Panc1 (cell line): ENCODE results near the gene IGFL4. TPM values are rescaled to one million over a fixed set of nuclear protein-coding genes. Genes with fewer than 3 reads are reported as not detected.

ENCODE experiments used
- ATAC-seq: fragments of 200-7000 bp; cut with Tn5 transposase; 2 replicates; pipeline ENCODE4 v1.9.1; 2020; ENCODE audit warnings: mild to moderate bottlenecking, moderate library complexity
- BruUV-seq: library from RNA; stranded (reverse); fragments of 400-500 nt; replicated peaks from 2 replicates; lab custom pipeline; 2021; lab: Mats Ljungman, UMichigan
- CTCF ChIA-PET: fragments of 300-600 bp; sonication (Branson Sonifier 250); formaldehyde crosslinking; loops from one replicate; lab custom pipeline; 2022; ENCODE audit warnings: antibody characterized with exemption; lab: Charles Lee
- POLR2A ChIA-PET: fragments of 300-600 bp; sonication (Branson Sonifier 250); formaldehyde crosslinking; loops from one replicate; lab custom pipeline; 2022; ENCODE audit warnings: antibody characterized with exemption; lab: Charles Lee
- DNase-seq: peaks from one replicate; pipeline ENCODE4 v3.0.0-alpha.2; 2010; ENCODE audit warnings: low read depth, low spot score
- H3K27ac ChIP-seq: 2 replicates; pipeline ENCODE4 v1.5.1; 2011; ENCODE audit warnings: mild to moderate bottlenecking, low read length, inconsistent platforms
- H3K27me3 ChIP-seq: fragments of 200-500 bp; sonication (Bioruptor generic); 2 replicates; pipeline ENCODE4 v1.6.0; 2014; ENCODE audit warnings: low read length, inconsistent platforms; ENCODE audit not compliant: control insufficient read depth, insufficient read depth
- H3K36me3 ChIP-seq: fragments of 200-500 bp; sonication (Bioruptor generic); 2 replicates; pipeline ENCODE4 v1.5.1; 2014; ENCODE audit warnings: inconsistent platforms, mild to moderate bottlenecking, low read length, moderate library complexity; ENCODE audit not compliant: control insufficient read depth, insufficient read depth
- H3K4me1 ChIP-seq: 2 replicates; pipeline ENCODE4 v1.5.1; 2011; ENCODE audit warnings: inconsistent platforms, mild to moderate bottlenecking, low read length, moderate library complexity; ENCODE audit not compliant: control insufficient read depth, insufficient read depth
- H3K4me3 ChIP-seq, 2 experiments: 2 replicates each; pipeline ENCODE4 v1.5.1; 2011 to 2012; ENCODE audit warnings: low read depth in 2 of 2, low read length in 2 of 2, mild to moderate bottlenecking in 2 of 2, inconsistent platforms in 1 of 2, moderate library complexity in 1 of 2
- H3K9me3 ChIP-seq: fragments of 200-500 bp; sonication (Bioruptor generic); 2 replicates; pipeline ENCODE4 v1.5.1; 2014; ENCODE audit warnings: low read depth, mild to moderate bottlenecking, inconsistent platforms, low read length, moderate library complexity; ENCODE audit not compliant: control insufficient read depth, insufficient read depth
- POLR2AphosphoS5 ChIP-seq: IDR thresholded peaks from 2 replicates; pipeline ENCODE4 v1.6.1; 2012; ENCODE audit warnings: mild to moderate bottlenecking, low read depth, low read length, moderate library complexity
- SIN3A ChIP-seq: IDR thresholded peaks from 2 replicates; pipeline ENCODE4 v1.6.1; 2012; ENCODE audit warnings: low read depth, mild to moderate bottlenecking, low read length, moderate library complexity, borderline replicate concordance; ENCODE audit not compliant: insufficient read depth
- TCF7L2 ChIP-seq: IDR thresholded peaks from 2 replicates; pipeline ENCODE4 v1.6.1; 2011; ENCODE audit warnings: mild to moderate bottlenecking, low read depth, low read length, inconsistent platforms
- in situ Hi-C: cut with HindIII; loops from 2 replicates; pipeline ENCODE4 v1.10.0; 2016; ENCODE audit warnings: low sequenced_read_pairs, low pct_unique_long_range_greater_than_20kb
- intact Hi-C: fragments of 100-400 bp; cut with micrococcal nuclease; formaldehyde crosslinking; loops from one replicate; pipeline ENCODE4 v1.10.0; 2022; ENCODE audit not compliant: unreplicated experiment
- total RNA-seq: library from RNA; stranded (reverse); gene quantifications from one replicate; pipeline ENCODE4 v1.2.1, GENCODE V29; 2021; ENCODE audit not compliant: unreplicated experiment
- TF ChIP-seq, protein P1 (sequence below): fragments of 450-650 bp; IDR thresholded peaks from 2 replicates; pipeline ENCODE4 v1.5.1; 2017; ENCODE audit warnings: mild to moderate bottlenecking
- TF ChIP-seq, protein P2 (sequence below), 2 experiments: IDR thresholded peaks; 2 replicates each; pipeline ENCODE4 v1.6.1; 2011 to 2012; ENCODE audit warnings: low read depth in 2 of 2, control low read depth in 1 of 2, low read length in 1 of 2, mild to moderate bottlenecking in 1 of 2, moderate library complexity in 1 of 2; ENCODE audit not compliant: insufficient read depth in 1 of 2

Gene IGFL4
- total RNA-seq, 1 experiment from 2014 or later, result 0.39 TPM

DNA sequence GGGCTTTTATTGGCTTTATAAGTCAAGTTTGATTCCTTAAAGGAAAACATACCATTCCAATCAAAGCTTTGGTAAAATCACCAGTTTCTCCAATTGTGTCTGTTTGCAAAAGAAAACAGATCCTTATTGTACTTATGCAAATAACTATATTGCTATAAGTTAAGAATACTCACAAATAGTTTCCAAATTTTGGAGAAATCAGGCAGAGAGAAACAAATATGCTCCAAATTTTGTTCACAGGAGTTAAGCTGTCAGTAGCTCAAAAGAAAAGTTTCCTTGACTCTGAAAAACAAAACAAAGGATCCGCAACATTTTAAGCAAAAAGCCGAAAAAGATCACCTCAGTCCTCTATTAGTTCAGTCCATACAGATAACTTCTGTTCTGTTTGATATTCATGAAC is 19.2 kb upstream of the IGFL4 start:
- Histone ChIP-seq H3K4me3 (no peak overlapping the region), H3K36me3 (no peaks in the 10 kb centered on the region), H3K4me1 (no peaks in the 10 kb centered on the region), H3K27me3 (peaks cover 2% of the 10 kb centered on the region; the same call in 1 of the 2 replicates), H3K9me3 (no peaks in the 10 kb centered on the region), H3K27ac (no peak overlapping the region)
- TF ChIP-seq, protein P1, sequence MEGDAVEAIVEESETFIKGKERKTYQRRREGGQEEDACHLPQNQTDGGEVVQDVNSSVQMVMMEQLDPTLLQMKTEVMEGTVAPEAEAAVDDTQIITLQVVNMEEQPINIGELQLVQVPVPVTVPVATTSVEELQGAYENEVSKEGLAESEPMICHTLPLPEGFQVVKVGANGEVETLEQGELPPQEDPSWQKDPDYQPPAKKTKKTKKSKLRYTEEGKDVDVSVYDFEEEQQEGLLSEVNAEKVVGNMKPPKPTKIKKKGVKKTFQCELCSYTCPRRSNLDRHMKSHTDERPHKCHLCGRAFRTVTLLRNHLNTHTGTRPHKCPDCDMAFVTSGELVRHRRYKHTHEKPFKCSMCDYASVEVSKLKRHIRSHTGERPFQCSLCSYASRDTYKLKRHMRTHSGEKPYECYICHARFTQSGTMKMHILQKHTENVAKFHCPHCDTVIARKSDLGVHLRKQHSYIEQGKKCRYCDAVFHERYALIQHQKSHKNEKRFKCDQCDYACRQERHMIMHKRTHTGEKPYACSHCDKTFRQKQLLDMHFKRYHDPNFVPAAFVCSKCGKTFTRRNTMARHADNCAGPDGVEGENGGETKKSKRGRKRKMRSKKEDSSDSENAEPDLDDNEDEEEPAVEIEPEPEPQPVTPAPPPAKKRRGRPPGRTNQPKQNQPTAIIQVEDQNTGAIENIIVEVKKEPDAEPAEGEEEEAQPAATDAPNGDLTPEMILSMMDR, result no peak
- TF ChIP-seq TCF7L2 (no peak), POLR2AphosphoS5 (no peak), SIN3A (no peak)
- TF ChIP-seq, protein P2, sequence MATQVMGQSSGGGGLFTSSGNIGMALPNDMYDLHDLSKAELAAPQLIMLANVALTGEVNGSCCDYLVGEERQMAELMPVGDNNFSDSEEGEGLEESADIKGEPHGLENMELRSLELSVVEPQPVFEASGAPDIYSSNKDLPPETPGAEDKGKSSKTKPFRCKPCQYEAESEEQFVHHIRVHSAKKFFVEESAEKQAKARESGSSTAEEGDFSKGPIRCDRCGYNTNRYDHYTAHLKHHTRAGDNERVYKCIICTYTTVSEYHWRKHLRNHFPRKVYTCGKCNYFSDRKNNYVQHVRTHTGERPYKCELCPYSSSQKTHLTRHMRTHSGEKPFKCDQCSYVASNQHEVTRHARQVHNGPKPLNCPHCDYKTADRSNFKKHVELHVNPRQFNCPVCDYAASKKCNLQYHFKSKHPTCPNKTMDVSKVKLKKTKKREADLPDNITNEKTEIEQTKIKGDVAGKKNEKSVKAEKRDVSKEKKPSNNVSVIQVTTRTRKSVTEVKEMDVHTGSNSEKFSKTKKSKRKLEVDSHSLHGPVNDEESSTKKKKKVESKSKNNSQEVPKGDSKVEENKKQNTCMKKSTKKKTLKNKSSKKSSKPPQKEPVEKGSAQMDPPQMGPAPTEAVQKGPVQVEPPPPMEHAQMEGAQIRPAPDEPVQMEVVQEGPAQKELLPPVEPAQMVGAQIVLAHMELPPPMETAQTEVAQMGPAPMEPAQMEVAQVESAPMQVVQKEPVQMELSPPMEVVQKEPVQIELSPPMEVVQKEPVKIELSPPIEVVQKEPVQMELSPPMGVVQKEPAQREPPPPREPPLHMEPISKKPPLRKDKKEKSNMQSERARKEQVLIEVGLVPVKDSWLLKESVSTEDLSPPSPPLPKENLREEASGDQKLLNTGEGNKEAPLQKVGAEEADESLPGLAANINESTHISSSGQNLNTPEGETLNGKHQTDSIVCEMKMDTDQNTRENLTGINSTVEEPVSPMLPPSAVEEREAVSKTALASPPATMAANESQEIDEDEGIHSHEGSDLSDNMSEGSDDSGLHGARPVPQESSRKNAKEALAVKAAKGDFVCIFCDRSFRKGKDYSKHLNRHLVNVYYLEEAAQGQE (IDR thresholded peaks at IDR 0.05; ENCODE audit: insufficient read depth in 1 of 2, low read depth in 2 of 2, low read length in 1 of 2), result no peak
- ATAC-seq (no peak), DNase-seq (no peak)
- BruUV-seq, result no TSS peak
- intact Hi-C loops, result no loop called here
- ChIA-PET CTCF (no interaction called here), POLR2A (interaction anchor here (0.9 kb wide), 1 partner anchor 14 kb away, joined by 4 read pairs; no protein-coding TSS in a partner anchor)
- in situ Hi-C loops, result no loop called here

DNA sequence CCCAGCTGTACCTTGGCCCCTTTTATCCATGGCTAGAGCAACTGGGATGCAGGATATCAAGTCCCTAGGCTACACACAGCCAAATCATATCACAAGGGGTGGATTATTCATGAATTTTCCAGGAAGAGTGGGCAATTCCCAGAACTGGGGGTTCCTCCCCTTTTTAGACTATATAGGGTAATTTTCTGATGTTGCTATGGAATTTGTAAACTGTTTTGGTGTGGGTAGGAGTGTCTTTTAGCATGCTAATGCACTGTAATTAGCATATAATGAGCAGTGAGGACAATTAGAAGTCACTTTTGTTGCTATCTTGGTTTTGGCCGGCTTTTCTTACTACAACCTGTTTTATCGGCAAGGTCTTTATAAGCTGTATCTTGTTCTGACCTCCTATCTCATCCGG is 18.0 kb upstream of the IGFL4 start:
- CTCF ChIA-PET, result no interaction called here
- H3K4me3 ChIP-seq, result no peak overlapping the region
- no peaks in the 10 kb centered on the region for H3K9me3 ChIP-seq
- BruUV-seq, result no TSS peak
- TF ChIP-seq SIN3A (no peak), POLR2AphosphoS5 (no peak), TCF7L2 (no peak)
- TF ChIP-seq, protein P2 (IDR thresholded peaks at IDR 0.05; ENCODE audit: insufficient read depth in 1 of 2, low read depth in 2 of 2, low read length in 1 of 2), result no peak
- TF ChIP-seq, protein P1, result no peak
- peaks cover 2% of the 10 kb centered on the region; the same call in 1 of the 2 replicates for H3K27me3 ChIP-seq
- no peak for ATAC-seq
- in situ Hi-C loops, result no loop called here
- no peaks in the 10 kb centered on the region for H3K36me3 ChIP-seq
- POLR2A ChIA-PET, result no interaction called here
- no peak overlapping the region for H3K27ac ChIP-seq
- intact Hi-C loops, result no loop called here
- DNase-seq, result no peak
- H3K4me1 ChIP-seq, result no peaks in the 10 kb centered on the region
